GM21515 (cell line): Measurements from ENCODE around the gene RNF8.
"Not testable (repeated sequence)": the region's sequence is repeated elsewhere in the genome, so short reads cannot be mapped to it uniquely, and the experiment has no call there.

Experiments
- ATAC-seq: cut with Tn5 transposase; IDR thresholded peaks from one replicate; pipeline ENCODE4 v1.9.1; 2021; ENCODE audit not compliant: unreplicated experiment

Gene RNF8

GRCh38 chr6:37321516-37322415 is 32.0 kb upstream of the RNF8 start:
- ATAC-seq = no peak

DNA sequence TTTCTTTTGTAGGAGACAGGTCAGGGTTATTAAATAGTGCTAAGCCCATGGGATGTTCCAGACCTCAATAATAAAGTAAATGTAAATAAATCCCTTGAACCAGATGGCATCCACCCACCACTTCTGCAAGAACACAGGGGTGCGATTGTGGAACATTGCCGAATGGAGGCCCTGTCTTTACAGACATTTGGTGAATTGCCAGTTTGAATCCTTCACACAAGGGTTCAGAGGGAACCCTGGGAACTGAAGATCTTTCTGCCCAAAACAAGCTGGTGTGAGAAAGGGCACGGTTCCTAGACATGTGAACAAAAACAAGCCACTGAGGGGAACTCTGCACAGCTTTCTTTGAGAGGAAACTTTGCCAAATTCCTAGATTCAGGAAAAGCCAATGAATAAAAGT is 30.2 kb upstream of the RNF8 start:
- no peak for ATAC-seq

- ATAC-seq = no peak
Observed at GRCh38 chr6:37324131-37325033, 29.4 kb upstream of the RNF8 start.

DNA sequence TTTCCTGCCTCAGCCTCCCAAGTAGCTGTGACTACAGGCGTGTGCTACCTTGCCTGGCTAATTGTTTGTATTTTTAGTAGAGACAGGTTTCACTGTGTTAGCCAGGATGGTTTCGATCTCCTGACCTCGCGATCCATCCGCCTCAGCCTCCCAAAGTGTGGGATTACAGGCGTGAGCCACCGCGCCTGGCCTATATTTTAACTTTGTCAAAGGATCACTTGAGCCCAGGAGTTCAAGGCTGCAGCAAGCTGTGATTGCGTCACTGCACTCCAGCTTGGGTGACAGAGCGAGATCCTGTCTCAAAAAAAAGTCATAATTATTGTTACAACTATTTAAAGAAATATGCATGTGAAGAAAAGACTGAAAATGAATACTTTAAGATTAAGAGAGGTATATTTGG is 23.4 kb upstream of the RNF8 start:
- not testable (repeated sequence) for ATAC-seq

DNA sequence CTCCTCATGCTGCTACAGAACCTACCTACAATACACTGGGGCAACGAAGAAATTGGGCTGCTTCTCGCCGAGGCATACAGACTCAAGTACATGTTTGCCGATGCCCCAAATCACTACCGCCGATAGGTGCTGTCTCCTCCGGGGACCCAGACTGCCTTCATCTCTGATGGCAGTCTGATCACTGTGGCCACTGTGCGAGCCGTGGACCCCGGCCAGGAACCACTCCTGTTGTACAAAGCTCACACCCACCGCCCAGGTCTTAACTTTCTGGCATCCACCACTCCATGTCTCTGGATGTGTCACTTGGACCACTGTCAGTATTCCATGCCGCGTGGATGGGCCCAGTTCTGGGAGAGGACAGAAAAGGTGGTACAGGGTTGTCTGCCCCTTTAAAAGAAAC is 22.7 kb upstream of the RNF8 start:
- ATAC-seq = no peak

- ATAC-seq = no peak
Observed at GRCh38 chr6:37332894-37333293, 20.9 kb upstream of the RNF8 start.

DNA sequence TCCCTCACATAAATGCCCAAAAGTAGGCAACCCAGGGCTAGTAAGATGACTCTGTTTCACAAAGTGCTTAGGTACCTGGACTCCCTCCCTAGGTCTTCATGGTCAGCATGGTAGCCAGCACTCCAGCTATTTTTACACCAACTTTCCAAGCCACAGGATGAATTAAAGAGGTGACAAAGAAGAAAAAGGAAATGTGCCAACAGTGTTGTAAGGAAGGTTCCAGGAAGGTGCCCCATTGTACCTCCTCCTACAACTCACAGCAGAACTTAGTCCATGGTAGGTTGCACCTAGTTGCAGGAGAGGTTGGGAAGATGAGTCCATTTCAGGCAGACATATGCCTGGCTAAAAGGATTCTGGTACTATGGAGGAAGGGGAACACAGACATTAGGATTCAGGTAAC is 19.7 kb upstream of the RNF8 start:
- ATAC-seq = no peak

DNA sequence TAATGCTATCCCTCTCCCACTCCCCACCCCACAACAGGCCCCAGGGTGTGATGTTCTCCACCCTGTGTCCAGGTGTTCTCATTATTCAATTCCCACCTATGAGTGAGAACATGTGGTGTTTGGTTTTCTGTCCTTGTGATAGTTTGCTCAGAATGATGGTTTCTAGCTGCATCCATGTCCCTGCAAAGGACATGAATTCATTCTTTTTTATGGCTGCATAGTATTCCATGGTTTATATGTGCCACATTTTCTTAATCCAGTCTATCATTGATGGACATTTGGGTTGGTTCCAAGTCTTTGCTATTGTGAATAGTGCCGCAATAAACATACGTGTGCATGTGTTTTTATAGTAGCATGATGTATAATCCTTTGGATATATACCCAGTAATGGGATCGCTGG is 15.5 kb upstream of the RNF8 start:
- not testable (repeated sequence) for ATAC-seq

DNA sequence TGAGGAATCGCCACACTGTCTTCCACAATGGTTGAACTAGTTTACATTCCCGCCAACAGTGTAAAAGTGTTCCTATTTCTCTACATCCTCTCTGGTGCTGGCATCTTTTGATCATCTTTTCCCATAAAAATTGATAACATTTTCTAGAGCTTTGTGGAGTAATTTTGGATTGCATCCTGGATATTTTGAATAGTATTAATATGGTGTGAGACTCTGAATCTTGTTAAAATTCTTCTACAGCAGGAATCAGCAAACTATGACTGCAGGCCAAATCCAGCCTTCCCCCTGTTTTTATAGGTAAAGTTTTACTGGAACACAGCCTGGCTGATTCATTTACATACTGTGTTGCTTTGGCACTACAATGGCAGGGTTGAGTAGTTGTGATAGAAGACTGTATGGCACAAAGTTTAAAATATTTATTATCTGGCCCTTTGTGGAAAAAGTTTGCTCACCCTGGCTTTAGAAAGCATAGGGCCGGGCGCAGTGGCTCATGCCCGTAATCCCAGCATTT is 15.0 kb upstream of the RNF8 start:
- no peak for ATAC-seq

GRCh38 chr6:37339741-37340638 is 13.8 kb upstream of the RNF8 start:
- no peak for ATAC-seq

DNA sequence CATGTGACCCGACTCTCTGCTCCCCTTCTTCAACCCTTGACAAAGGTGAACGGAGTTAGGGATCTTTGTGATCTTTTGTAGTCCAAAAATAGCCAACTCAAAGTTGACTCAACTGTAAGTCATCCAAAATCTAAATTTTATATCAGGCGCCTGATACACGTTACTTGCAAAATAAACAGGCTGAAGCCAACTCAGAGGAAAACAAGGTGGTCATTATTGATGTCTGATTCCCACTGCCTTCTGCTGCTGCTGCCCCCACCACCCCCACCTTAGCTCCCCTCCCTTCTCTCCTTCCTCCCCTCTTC is 13.2 kb upstream of the RNF8 start:
- no peak for ATAC-seq

DNA sequence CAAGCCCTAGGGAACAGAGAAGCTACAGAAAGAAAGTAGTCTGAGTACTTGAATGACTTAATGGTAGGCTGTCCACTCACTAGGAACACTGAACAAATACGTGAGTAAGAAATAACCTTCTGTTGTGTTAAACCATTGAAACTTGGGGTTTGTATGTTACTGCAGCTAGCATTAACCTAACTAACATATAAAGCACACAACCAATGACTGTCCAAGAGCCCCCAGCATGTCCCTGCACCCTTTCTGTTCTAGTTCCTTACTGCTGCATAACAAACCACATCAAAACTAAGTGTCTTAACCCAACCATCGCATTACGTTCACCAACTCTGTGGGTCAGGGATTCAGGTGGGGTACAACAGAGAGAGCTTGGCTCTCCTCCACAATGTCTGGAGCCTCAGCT is 10.5 kb upstream of the RNF8 start:
- no peak for ATAC-seq

DNA sequence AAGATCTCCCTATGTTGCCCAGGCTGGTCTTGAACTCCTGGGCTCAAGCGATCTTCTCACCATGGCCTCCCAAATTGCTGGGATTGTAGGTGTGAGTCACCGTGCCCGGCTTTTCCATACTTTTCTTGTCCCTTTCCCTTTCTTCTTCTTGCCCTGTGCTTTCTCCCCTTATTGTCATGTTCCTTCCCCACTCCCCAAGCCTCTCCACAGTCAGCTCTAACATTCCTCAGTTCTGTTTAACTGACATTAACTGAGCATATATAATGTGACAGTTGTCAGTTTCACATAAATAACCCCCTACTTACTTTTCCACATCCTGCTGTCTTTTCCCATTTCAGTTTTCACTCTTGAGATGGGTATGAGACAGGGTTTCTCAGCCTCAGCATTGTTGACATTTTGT is 9.5 kb upstream of the RNF8 start:
- ATAC-seq = no peak

GRCh38 chr6:37345804-37346203 is 8.0 kb upstream of the RNF8 start:
- not testable (repeated sequence) for ATAC-seq

- ATAC-seq = no peak
Observed at GRCh38 chr6:37347177-37347576, 6.6 kb upstream of the RNF8 start.

- no peak for ATAC-seq
Observed at GRCh38 chr6:37347670-37348111, 6.1 kb upstream of the RNF8 start.

DNA sequence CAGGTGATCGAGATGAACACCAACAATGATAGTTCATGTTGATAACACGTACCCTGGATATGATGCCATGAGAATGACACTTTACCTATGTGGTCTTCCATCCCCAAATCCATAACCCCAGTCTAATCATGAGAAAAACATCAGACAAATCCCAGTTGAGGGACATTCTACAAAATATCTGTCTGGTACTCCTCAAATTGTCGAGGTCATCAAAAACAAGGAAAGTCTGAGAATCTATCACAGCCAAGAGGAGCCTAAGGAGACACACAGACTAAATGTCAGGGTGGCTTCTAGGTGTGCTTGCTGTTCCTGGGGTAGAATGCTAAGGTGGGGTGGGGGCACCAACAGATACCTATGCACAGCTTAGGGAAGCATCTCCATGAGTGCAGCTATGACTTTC is 2.8 kb upstream of the RNF8 start:
- ATAC-seq = no peak

- ATAC-seq = no peak
Observed at GRCh38 chr6:37352384-37352783, 1.4 kb upstream of the RNF8 start.

DNA sequence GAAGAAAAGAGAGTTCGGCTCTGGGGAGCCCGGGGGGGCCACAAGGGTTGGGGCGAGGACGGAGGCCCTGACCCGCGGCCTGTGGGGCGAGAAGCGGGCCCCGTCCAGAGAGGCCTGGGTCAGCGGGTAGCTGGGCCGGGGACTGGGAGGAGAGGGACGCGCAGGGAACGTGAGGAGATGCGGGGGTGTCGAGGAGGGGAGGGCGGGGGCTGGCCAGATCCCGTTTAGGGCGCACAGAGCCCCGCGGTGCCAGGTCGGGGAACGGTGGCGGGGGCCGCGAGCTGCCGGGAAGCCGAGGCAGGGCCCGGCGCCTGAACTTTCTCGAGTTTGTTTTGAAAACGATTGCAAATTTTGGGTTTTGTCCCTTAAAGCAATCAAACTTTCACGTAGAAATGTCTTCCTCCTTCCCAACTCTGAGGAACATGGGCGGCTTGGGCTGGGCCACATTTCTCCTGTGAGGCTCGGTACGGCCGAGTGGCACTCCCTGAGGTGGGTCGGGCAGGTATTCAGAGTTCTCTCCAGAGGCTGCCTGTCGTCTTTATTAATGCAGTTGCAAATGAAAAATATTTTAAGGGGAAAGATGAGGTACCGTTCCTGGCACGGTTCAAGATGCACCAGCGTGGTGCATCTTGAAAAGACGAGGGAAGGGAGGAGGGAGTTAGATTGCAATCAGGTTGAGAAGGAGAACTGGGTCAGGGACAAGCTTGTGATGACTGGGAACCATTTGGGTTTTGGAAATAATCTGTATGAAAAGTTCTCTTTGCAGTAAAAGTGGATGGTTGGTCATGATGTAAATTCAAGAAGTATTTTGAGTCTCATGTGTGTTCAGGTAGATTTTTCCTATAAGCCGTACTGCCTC is 972 bp downstream of the RNF8 start:
- no peak for ATAC-seq

GRCh38 chr6:37357288-37357687 is 3.5 kb downstream of the RNF8 start:
- no peak for ATAC-seq
